ENCODE results near the gene CNNM1.

Gene CNNM1

DNA sequence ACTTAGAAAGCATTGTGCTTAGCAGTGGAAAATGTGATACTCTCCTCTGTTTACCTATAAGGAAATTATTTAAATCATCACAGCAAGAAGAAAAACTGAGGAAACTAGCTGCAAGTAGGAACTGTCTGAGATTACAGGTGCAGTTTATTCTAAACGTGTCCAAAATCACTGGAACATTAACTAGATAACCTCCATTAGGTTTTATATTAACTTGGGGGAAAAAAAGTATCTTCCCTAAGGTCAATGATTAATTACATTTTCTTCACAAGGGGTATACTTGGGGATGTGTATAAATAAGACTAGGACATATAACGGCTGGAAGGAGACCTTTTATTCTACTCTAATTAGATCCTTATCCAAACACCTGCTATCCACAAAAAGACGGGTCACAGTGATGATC is 97.5 kb downstream of the CNNM1 start:
- DNase-seq: no peak
- no peak for TF ChIP-seq POLR2A (IDR thresholded peaks at IDR 0.05; ENCODE audit: low read length)
- TF ChIP-seq GATA1 (IDR thresholded peaks at IDR 0.05; ENCODE audit: low read depth, low read length): no peak

DNA sequence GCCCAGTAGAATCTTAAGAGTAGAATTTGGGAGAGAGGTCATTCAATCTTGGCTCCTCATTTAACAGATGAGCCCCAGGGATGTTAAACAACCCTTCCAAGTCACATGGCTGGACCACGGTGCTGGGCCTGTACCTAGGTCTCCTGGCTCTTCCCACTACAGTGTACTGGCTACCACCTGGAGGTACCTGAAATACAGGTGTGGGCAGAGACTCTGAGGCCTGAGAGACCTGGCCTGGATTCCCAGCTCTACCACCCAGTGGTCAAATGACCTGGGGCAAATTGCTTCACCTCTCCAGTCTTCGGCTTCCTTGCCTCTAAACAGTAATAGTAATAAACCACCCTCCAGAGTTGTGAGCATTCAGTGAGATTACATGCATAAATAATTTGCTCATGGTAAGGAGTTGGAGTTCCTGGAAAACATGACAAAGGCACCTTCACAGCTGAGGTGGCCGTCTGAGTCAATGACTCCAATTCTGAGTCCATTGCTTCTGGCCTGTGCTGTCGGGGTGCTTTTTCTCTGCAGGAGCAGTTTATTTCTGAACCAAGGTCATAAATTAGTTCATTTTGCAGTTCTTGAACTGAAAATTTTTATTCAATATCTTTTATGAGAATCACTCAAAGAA is 98.5 kb downstream of the CNNM1 start:
- TF ChIP-seq GATA1 (IDR thresholded peaks at IDR 0.05; ENCODE audit: low read depth, low read length) (no peak), POLR2A (IDR thresholded peaks at IDR 0.05; ENCODE audit: low read length) (no peak)
- DNase-seq: no peak

DNA sequence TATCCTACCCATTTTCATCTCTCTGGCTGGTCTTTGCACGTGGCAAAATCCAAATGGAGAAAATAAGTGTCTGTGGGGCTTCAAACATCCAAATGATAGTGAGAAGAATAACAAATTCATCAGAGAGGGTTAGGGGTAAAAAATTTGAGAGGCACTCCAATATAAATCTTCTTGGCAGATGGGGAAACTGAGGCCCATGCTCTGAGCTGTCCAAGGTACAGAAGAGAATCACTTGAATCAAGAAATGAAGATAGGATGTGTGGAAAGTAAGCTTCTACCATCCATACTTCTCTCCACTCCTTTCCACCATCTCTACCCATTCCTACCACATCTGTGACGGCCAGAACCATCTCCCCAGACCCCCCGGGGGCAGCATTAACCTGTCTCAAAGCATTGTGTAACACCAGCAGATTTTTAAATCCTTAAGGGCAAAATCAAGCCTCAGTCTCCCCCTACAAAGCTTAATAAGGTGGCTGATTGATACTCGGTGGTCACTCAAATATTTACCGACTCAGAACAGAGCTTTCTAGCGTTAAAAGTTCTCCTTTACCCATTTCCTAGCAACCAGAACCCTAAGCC is 100.5 kb downstream of the CNNM1 start:
- peak; percentile 15 to 52 for DNase-seq
- TF ChIP-seq GATA1 (IDR thresholded peaks at IDR 0.05; ENCODE audit: low read depth, low read length) (no peak), POLR2A (IDR thresholded peaks at IDR 0.05; ENCODE audit: low read length) (no peak)

DNA sequence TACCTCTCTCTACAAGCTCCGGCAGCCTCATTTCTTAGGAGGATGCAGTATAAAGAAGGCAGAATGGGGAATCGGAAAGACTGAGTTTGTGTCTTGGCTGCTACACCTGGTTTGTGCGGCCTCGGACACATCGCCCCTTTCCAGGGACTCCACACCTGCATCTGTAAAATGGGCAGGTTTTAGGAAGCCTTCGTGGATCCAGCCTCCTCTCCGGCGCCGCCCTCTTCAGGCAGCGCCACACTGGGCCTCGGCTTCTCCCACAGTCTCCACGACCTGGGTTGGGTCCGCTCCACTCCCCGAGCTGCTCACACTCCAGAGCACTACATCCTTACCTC is 100.9 kb downstream of the CNNM1 start:
- TF ChIP-seq POLR2A (IDR thresholded peaks at IDR 0.05; ENCODE audit: low read length): no peak
- no peak for TF ChIP-seq GATA1 (IDR thresholded peaks at IDR 0.05; ENCODE audit: low read depth, low read length)
- no peak for DNase-seq

DNA sequence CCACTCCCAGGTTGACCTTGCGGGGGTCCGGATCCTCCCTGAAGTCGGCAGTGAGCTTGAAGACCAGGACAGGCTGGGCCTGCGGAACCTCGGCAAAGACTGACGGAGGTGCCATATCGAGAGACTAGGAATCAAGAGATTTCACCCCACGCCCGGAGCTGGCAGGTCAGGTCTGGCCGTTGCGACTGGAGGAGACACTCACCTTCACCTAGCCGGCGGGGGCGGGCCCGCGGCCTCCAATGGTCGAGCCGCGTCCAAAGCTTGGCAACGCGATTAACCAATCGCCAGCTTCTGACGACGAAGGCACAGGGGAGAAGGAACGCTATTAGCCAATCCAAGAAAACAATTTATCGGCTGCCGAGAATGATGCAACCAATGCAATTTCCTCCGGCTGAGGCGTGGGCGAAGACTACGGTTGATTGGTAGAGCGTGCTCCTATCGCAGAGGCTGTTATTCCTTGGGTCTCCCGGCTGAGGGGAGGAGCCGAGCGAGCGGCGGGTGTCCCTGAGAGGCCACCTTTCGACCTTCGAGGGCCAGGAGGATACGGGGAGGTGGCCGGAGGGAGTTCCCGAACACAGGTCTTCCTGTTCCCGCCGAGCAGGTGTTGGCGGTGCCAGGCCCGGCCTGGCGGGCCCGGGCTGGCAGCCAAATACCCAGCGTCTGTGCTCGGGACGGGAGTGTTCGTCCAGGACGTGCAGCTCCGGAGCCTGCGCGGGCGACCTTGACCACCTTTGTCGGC is 101.5 kb downstream of the CNNM1 start, which contains the start of gene GOT1:
Gene GOT1 (minus strand): TSS at position 174 of the 739 bp plus-strand sequence. CDS start 59 bp downstream, at position 115.
- TF ChIP-seq POLR2A (IDR thresholded peaks at IDR 0.05; ENCODE audit: low read length) (peak; percentile 96), GATA1 (IDR thresholded peaks at IDR 0.05; ENCODE audit: low read depth, low read length) (no peak)
- DNase-seq: peak; percentile 99

DNA sequence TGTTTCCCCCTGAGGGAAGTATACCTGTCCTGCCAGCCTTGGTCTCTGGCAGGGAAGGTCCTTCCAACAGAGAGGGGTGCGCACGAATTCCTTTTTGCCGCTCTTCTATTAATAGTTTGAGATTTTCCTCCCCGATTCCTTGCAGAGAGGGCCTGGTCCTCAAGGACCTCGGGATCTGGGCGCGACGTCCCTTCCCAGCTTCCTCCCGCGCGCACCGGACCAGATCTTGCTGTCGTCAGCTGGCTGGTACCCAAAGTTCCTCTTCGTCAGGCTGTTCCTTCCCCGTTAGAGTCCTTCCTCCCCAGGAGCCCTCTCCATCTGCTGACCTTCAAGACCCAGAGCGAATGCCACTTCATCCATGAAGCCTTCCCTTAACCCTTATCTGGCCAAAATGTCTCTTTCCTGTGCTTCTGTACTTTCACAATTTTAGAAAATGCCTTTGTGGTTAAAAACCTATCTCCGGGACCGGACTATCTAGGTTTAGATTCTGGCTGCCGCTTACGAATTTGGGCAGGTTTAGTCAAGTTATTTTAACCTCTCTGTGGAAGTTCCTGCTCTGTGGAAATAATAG is 102.1 kb downstream of the CNNM1 start:
- peak; percentile 64 to 80 for DNase-seq

DNA sequence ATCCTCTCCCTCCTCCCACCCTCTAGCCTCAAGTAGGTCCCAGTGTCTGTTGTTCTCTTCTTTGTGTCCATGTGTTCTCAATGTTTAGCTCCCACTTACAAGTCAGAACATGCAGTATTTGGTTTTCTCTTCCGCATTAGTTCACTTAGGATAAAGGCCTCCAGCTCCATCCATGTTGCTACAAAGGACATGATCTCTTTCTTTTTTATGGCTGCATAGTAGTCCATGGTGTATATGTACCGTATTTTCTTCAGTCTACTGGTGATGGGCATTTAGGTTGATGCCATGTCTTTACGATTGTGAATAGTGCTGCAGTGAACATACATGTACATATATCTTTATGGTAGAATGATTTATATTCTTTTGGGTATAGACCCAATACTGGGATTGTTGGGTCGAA is 102.9 kb downstream of the CNNM1 start:
- TF ChIP-seq POLR2A (IDR thresholded peaks at IDR 0.05; ENCODE audit: low read length) (no peak), GATA1 (IDR thresholded peaks at IDR 0.05; ENCODE audit: low read depth, low read length) (no peak)
- DNase-seq: no peak

More for the DNA sequence above, 102.1 kb downstream of the CNNM1 start:
- no peak for TF ChIP-seq GATA1 (IDR thresholded peaks at IDR 0.05; ENCODE audit: low read depth, low read length)
- TF ChIP-seq POLR2A (IDR thresholded peaks at IDR 0.05; ENCODE audit: low read length): no peak

DNA sequence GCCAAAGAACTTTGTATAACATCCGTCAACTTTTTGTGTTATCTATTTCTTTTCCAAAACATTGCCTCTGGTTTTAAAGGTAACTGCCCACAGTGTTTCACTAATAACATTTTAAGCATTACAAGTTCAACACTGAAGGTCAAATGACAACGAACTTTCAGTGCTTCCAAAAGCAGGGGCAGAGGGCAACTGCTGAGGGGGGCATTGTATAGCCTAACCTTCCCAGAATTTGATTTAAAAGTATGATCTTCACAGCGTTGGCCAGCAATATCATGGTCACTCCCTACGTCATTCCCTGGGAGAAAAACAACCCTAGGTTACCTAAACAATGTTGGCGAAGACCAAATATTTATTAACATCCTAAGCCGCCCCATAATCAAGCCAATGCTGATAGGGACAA is 103.7 kb downstream of the CNNM1 start:
- DNase-seq: no peak
- TF ChIP-seq POLR2A (IDR thresholded peaks at IDR 0.05; ENCODE audit: low read length): no peak
- no peak for TF ChIP-seq GATA1 (IDR thresholded peaks at IDR 0.05; ENCODE audit: low read depth, low read length)

DNA sequence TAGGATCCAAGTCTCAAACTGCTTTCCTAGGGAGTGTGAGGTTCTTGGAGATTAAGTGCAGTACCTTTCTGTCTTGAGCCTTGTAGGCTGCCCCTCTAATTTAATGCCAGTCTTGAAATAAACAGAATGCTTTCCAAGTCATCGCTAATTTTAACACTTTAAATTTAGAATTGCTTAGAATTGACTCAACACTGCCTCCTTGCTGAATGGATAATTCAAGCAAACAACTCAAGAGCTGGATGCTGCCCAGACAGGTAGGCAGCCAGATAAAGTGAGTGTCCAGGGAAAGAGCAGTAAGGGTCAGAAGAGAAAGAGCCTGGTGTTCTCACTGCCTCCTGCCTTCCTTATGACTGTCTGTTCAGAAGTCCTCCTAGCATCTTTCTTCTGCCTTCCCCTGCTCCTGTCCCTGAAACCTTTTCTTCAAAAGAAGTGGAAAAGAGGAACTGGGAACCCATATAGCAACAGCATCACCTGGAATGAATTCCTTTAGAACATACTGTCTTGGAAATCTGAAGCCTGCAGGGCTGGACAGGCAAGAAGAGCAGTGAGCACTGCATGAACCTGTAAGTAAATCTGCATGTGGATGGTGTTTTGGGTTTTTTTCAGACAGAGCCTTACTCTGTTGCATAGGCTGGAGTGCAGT is 104.3 kb downstream of the CNNM1 start:
- TF ChIP-seq GATA1 (IDR thresholded peaks at IDR 0.05; ENCODE audit: low read depth, low read length) (no peak), POLR2A (IDR thresholded peaks at IDR 0.05; ENCODE audit: low read length) (no peak)
- DNase-seq: peak in 1 of 2 experiments; percentile 13

DNA sequence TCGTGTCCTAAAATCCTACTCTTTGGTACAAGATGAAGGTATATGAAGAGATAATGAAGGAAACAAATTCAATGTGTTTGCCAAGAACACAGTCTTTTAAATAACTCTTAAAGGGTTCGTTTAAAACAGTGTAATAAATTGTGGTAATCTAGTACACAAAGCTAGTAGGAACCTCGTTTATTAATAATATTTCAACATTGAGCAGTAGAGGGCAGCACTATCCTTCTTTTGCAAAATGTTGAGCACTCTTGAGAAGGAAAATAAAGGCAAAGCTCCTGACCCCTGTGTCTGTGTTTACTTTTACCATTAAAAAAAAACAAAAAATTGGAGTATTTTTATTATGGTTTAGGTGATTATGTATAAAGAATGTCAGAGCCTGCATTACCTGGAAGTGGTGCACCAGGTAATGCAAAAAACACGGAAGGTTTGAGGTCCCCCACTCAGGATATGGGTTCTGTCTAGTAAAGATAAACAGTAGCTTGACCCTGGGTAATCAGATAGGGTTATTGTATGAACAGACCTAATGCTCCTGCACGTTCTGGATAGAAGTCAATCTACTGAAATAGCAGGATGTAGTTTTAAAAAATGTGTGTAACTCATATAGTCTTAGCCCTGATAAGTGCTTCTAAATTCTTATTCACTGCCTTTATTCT is 107.0 kb downstream of the CNNM1 start:
- DNase-seq: peak; percentile 81 to 83

DNA sequence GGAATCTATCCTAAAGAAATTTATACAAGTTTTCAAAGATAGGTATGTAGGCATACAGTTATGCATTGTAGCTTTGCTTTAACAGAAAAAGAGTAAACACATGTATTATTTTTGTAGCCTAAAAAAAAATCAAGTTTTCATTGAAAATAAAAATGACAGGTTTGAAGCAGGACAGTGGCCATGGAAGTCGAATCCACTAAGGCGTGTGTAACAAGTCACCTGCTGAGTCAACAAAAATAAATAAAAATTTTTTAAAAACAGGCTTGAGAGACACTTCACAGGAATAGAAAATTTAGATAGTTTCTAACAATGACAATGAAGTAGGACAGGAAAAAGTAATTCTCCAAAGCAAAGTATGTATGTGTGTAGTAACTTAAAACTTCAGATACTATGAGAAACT is 109.7 kb downstream of the CNNM1 start:
- no peak for DNase-seq

More for the DNA sequence above, 107.0 kb downstream of the CNNM1 start:
- TF ChIP-seq POLR2A (IDR thresholded peaks at IDR 0.05; ENCODE audit: low read length): no peak
- no peak for TF ChIP-seq GATA1 (IDR thresholded peaks at IDR 0.05; ENCODE audit: low read depth, low read length)

DNA sequence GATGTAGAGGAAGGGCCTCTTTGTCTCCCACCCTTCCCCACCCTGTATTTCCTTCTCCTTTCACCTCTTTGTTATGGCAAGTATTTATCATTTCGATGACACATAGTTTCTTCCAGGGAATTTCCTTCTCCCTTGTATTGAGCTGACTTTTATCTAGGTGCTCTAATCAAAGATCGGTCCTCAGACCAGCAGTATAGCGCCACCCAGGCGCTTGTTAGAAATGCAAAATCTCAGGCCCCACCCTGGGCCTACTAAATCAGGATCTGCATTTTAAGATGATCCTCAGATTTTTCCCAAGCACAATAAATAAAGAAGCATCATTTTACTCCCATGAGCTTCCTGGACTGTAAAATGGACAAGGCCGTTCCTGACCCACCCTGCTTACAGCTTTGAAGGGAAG is 113.2 kb downstream of the CNNM1 start:
- no peak for DNase-seq
- no peak for TF ChIP-seq GATA1 (IDR thresholded peaks at IDR 0.05; ENCODE audit: low read depth, low read length)
- no peak for TF ChIP-seq POLR2A (IDR thresholded peaks at IDR 0.05; ENCODE audit: low read length)

More for the DNA sequence above, 109.7 kb downstream of the CNNM1 start:
- TF ChIP-seq GATA1 (IDR thresholded peaks at IDR 0.05; ENCODE audit: low read depth, low read length) (no peak), POLR2A (IDR thresholded peaks at IDR 0.05; ENCODE audit: low read length) (no peak)

DNA sequence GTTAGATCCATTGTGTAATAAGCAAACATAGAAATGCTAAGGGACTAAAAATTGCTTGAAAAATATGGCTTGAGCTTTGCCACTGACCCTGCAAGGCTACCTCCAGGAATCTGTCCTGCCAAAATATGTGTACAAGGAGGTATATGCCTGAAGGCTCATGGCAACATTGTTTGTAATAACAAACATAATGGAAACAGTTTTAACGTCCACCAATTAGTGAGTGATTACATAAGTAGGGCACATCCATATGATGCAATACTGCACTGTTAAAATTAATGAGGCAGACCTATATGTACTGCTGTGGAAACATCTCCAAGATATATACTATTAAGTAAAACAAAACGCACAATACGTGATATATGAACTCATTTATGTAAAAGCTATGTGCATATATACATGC is 114.3 kb downstream of the CNNM1 start:
- TF ChIP-seq GATA1 (IDR thresholded peaks at IDR 0.05; ENCODE audit: low read depth, low read length) (no peak), POLR2A (IDR thresholded peaks at IDR 0.05; ENCODE audit: low read length) (no peak)
- no peak for DNase-seq

All from erythroblast (primary cell).